A172 (cell line): Measurements from ENCODE around the gene CLDN10. TPM values are rescaled to one million over a fixed set of nuclear protein-coding genes. Genes with fewer than 3 reads are reported as not detected.

ENCODE experiments used
- total RNA-seq: library from RNA; depleted of rRNA; stranded (reverse); fragments of >200 nt; shearing (Covaris generic); gene quantifications from 2 replicates; pipeline ENCODE4 v1.2.3, GENCODE V29; 2014; rRNA removed

Gene CLDN10
- total RNA-seq, 1 experiment from 2014 or later: not detected

Other genes with a start within 250 kb of the CLDN10 start
- gene DZIP1, start 92.0 kb downstream of the CLDN10 start, total RNA-seq: 23.0 and 35.0 TPM in 2 replicates
- 35.9 and 39.0 TPM in 2 replicates for gene DNAJC3, start 124.4 kb downstream of the CLDN10 start, total RNA-seq